ENCODE measurements around the gene AGXT.

Gene AGXT

DNA sequence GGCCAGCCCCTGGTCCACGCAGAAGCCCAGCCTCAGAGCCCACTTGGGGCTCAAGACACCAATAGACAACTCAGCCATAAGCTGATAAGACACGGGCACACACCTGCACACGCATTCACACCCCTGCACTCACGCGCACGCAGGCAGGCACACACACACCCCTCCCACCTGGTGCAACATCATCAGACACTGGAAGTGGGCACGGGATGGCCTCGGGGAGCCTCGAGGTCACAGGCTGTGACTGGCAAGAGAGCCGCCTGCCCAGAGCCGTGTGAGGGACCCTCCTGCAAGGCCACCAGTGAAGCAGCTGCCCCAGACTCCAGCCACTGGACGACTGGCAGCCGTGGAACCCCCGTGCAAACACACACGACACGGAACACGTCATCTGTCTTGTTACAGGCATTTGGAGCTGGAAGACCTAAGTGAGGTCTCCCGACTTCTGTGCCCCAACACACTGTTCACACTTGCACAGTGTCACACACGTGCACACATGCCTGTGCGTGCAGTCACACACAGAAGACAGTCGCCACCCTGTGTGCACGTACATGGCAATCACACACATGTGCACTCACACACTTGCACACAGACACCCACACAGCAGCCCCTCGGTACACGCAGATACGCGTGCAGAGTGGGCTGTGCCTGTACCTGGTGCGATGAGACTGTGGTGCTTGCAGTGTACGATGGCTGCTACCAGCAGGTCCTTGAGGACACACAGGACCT is 26.4 kb downstream of the AGXT start:
- CTCF ChIA-PET = no interaction called here
- TF ChIP-seq CTBP1 (IDR thresholded peaks at IDR 0.05; ENCODE audit: borderline replicate concordance) (no peak), FOXA1 (IDR thresholded peaks at IDR 0.05) (no peak), TARDBP (IDR thresholded peaks at IDR 0.05) (no peak)
- POLR2A ChIA-PET = no interaction called here
- DNase-seq (ENCODE audit: extremely low spot score) = no peak

DNA sequence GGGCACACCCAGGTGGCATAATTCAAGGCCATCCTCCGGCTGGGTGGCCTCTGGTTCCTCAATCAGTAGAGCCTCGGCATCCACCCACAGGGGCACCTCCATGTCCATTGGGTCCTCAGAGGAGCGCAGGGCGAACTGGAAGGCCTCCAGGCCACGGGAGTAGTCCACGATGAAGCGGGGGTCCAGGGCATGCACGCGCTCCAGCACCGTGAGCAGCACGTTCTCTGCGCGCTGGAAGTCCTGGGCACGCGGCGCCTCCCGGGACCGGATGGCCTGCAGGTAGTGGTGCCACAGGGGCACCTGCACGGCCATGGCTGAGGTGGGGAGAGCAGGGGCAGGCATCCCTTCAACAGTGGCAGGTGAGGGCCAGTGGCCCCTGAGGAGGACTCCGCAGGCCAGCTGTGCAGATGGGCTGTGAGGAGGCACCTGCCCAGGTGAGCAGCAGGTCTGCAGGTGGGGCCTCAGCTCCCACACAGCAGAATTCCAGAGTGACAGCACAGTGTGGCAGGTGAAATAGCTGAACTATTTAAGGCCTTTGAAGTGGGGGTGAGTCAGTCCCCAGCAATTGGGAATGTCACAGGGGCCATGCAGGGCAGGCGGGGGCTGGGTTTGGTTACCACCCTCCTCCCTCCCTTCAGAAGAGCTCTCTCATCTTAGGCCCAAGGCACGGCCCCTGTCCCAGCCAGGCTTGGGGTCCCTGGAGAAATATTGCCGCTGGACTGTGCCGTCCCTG is 27.2 kb downstream of the AGXT start, which contains the start of gene MAB21L4:
Gene MAB21L4, minus strand, starts transcription at position 501 of the 733 bp plus-strand sequence. Its CDS starts 159 bp downstream, at position 342.
- TF ChIP-seq ELF4 (IDR thresholded peaks at IDR 0.05) (no peak), HDGF (IDR thresholded peaks at IDR 0.05; ENCODE audit: borderline replicate concordance) (no peak), ARNT (IDR thresholded peaks at IDR 0.05) (no peak), FOXK2 (IDR thresholded peaks at IDR 0.05) (no peak), PKNOX1 (IDR thresholded peaks at IDR 0.05) (no peak)
- ChIA-PET CTCF (interaction anchor here (1.4 kb wide), 1 partner anchor 19 kb away, joined by 5 read pairs; no protein-coding TSS in a partner anchor), POLR2A (no interaction called here)
- no peak for DNase-seq (ENCODE audit: extremely low spot score)

DNA sequence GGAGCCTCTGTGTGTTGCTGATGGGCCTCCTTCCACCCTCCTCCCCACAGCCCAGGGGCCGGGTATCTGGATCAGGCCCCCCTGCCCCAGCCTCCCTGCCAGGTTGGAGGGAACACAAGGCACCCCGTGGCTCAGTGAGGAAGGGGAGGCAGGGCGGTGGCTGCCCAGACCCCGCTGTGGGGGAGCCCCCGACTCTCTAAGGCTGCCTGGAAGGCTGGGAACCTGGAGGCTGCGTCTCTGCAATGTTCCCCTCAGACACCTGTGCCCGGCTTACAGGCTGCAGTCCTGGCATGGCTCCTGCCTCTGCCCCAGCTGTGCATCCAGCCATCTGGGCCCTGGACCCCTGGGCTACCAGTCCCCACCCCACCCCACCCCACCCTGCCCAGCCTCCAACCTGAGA is 27.8 kb downstream of the AGXT start:
- CTCF ChIA-PET = interaction anchor here (1.4 kb wide), 1 partner anchor 18 kb away, joined by 5 read pairs; no protein-coding TSS in a partner anchor
- DNase-seq (ENCODE audit: extremely low spot score) = no peak
- TF ChIP-seq FOXA1 (IDR thresholded peaks at IDR 0.05) = no peak
- TF ChIP-seq ZNF384 (IDR thresholded peaks at IDR 0.05) = no peak
- no peak for TF ChIP-seq LEF1 (IDR thresholded peaks at IDR 0.05; ENCODE audit: borderline replicate concordance)
- no peak for TF ChIP-seq CTBP1 (IDR thresholded peaks at IDR 0.05; ENCODE audit: borderline replicate concordance)
- TF ChIP-seq BHLHE40 (IDR thresholded peaks at IDR 0.05; ENCODE audit: borderline replicate concordance) = no peak
- TF ChIP-seq PKNOX1 (IDR thresholded peaks at IDR 0.05) = no peak
- no peak for TF ChIP-seq ELF4 (IDR thresholded peaks at IDR 0.05)
- TF ChIP-seq SP1 (IDR thresholded peaks at IDR 0.05) = no peak
- POLR2A ChIA-PET = no interaction called here

GRCh38 chr2:240896871-240897692 is 28.5 kb downstream of the AGXT start:
- TF ChIP-seq ARNT (IDR thresholded peaks at IDR 0.05) (no peak), TARDBP (IDR thresholded peaks at IDR 0.05) (no peak), NFRKB (IDR thresholded peaks at IDR 0.05) (no peak), ELF4 (IDR thresholded peaks at IDR 0.05) (no peak), L3MBTL2 (conservative IDR thresholded peaks at IDR 0.05) (no peak), PKNOX1 (IDR thresholded peaks at IDR 0.05) (no peak), SUZ12 (IDR thresholded peaks at IDR 0.05) (no peak), CTBP1 (IDR thresholded peaks at IDR 0.05; ENCODE audit: borderline replicate concordance) (no peak), SP1 (IDR thresholded peaks at IDR 0.05) (no peak), HDGF (IDR thresholded peaks at IDR 0.05; ENCODE audit: borderline replicate concordance) (no peak), FOXA1 (IDR thresholded peaks at IDR 0.05) (no peak), LEF1 (IDR thresholded peaks at IDR 0.05; ENCODE audit: borderline replicate concordance) (no peak)
- no peak for DNase-seq (ENCODE audit: extremely low spot score)
- CTCF ChIA-PET = interaction anchor here (1.4 kb wide), 1 partner anchor 18 kb away, joined by 5 read pairs; no protein-coding TSS in a partner anchor
- POLR2A ChIA-PET = no interaction called here

GRCh38 chr2:240898108-240898730 is 29.6 kb downstream of the AGXT start:
- no peak for TF ChIP-seq SUZ12 (IDR thresholded peaks at IDR 0.05)
- TF ChIP-seq ARNT (IDR thresholded peaks at IDR 0.05) = no peak
- no peak for TF ChIP-seq FOXM1 (IDR thresholded peaks at IDR 0.05; ENCODE audit: borderline replicate concordance)
- DNase-seq (ENCODE audit: extremely low spot score) = no peak
- POLR2A ChIA-PET = no interaction called here
- CTCF ChIA-PET = no interaction called here

Measured in HEK293T (cell line).